ENCODE results near the gene RAI14. TPM values are rescaled to one million over a fixed set of nuclear protein-coding genes. Genes with fewer than 3 reads are reported as not detected.

Gene RAI14
- total and polyA plus RNA-seq, 4 donors, result 16.7 to 91.5 (median 49.3) TPM

DNA sequence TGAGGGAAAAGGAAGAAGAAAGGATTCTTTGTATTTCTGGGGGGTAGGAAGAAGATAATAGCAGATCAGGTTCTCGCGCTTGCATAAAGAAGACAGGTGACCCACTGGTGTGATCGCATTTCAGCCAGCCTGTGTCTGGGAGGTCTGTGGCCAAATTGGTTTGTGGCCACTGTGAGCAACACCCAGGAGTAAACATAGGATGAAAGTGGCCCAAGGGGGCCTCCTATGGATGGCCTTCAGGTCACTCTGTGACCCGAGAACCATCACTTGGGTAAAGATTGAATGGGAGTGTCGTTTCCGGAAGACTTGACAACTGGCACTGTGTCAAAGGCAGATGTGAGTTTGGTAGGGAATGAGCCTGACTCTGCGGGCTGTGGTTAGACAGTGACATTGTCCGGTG, 34.2 kb downstream of the RAI14 start:
- Histone ChIP-seq H3K27ac (ENCODE audit: low read depth in 1 of 2, low read length in 1 of 2) (no peak overlapping the region), H3K9me3 (ENCODE audit: control insufficient read depth in 4 of 4, insufficient read depth in 3 of 4, low read length in 3 of 4) (no peaks in the 10 kb centered on the region), H3K27me3 (ENCODE audit: control insufficient read depth in 3 of 3, insufficient read depth in 3 of 3, low read length in 2 of 3) (no peaks in the 10 kb centered on the region), H3K4me1 (ENCODE audit: control insufficient read depth in 5 of 5, insufficient read depth in 5 of 5, low read length in 5 of 5) (peaks cover 5 to 12% (median 8%) of the 10 kb centered on the region in 5 donors), H3K36me3 (ENCODE audit: control insufficient read depth in 4 of 4, insufficient read depth in 4 of 4, low read length in 4 of 4) (peaks cover 0 to 5% (median 1%) of the 10 kb centered on the region in 4 donors), H3K9ac (ENCODE audit: insufficient read depth in 1 of 2, low read length in 2 of 2) (no peak overlapping the region), H3K4me3 (no peak overlapping the region)
- DNase-seq, result no peak
- ATAC-seq (ENCODE audit: insufficient read depth, low FRiP score), result no peak
- WGBS, 2 donors, result 77 to 85% methylated on average over 8 of the region's 8 CpGs
- no peak for TF ChIP-seq CTCF (IDR thresholded peaks at IDR 0.05; ENCODE audit: control extremely low read depth, extremely low read depth)

- Histone ChIP-seq H3K36me3 (ENCODE audit: control insufficient read depth in 4 of 4, insufficient read depth in 4 of 4, low read length in 4 of 4) (peaks cover 0 to 5% (median 1%) of the 10 kb centered on the region in 4 donors), H3K9ac (ENCODE audit: insufficient read depth in 1 of 2, low read length in 2 of 2) (no peak overlapping the region), H3K4me3 (no peak overlapping the region), H3K27me3 (ENCODE audit: control insufficient read depth in 3 of 3, insufficient read depth in 3 of 3, low read length in 2 of 3) (no peaks in the 10 kb centered on the region), H3K27ac (ENCODE audit: low read depth in 1 of 2, low read length in 1 of 2) (no peak overlapping the region), H3K4me1 (ENCODE audit: control insufficient read depth in 5 of 5, insufficient read depth in 5 of 5, low read length in 5 of 5) (peaks cover 1 to 12% (median 4%) of the 10 kb centered on the region in 5 donors), H3K9me3 (ENCODE audit: control insufficient read depth in 4 of 4, insufficient read depth in 3 of 4, low read length in 3 of 4) (no peaks in the 10 kb centered on the region)
- DNase-seq, result no peak
- WGBS, 2 donors, result 86 to 89% methylated on average over 2 of the region's 2 CpGs
- no peak for TF ChIP-seq CTCF (IDR thresholded peaks at IDR 0.05; ENCODE audit: control extremely low read depth, extremely low read depth)
- ATAC-seq (ENCODE audit: insufficient read depth, low FRiP score), result no peak
Observed at GRCh38 chr5:34690898-34691297, 34.8 kb downstream of the RAI14 start.

GRCh38 chr5:34691326-34691725, 35.2 kb downstream of the RAI14 start:
- no peaks in the 10 kb centered on the region for H3K27me3 ChIP-seq (ENCODE audit: control insufficient read depth in 3 of 3, insufficient read depth in 3 of 3, low read length in 2 of 3)
- H3K9ac ChIP-seq (ENCODE audit: insufficient read depth in 1 of 2, low read length in 2 of 2), result no peak overlapping the region
- no peak overlapping the region for H3K4me3 ChIP-seq
- DNase-seq (no peak), ATAC-seq (ENCODE audit: insufficient read depth, low FRiP score) (no peak)
- 60 to 74% methylated on average over 6 of the region's 6 CpGs for WGBS, 2 donors
- TF ChIP-seq CTCF (IDR thresholded peaks at IDR 0.05; ENCODE audit: control extremely low read depth, extremely low read depth), result no peak
- no peaks in the 10 kb centered on the region for H3K9me3 ChIP-seq (ENCODE audit: control insufficient read depth in 4 of 4, insufficient read depth in 3 of 4, low read length in 3 of 4)
- H3K27ac ChIP-seq (ENCODE audit: low read depth in 1 of 2, low read length in 1 of 2), result no peak overlapping the region
- H3K36me3 ChIP-seq (ENCODE audit: control insufficient read depth in 4 of 4, insufficient read depth in 4 of 4, low read length in 4 of 4), result peaks cover 0 to 5% (median 1%) of the 10 kb centered on the region in 4 donors
- H3K4me1 ChIP-seq (ENCODE audit: control insufficient read depth in 5 of 5, insufficient read depth in 5 of 5, low read length in 5 of 5), result peaks cover 0 to 12% (median 0%) of the 10 kb centered on the region in 5 donors

- 92 to 94% methylated on average over 6 of the region's 6 CpGs for WGBS, 2 donors
Observed at GRCh38 chr5:34692786-34693185, 36.7 kb downstream of the RAI14 start.

More at GRCh38 chr5:34692786-34693185, 36.7 kb downstream of the RAI14 start:
- Histone ChIP-seq H3K4me1 (ENCODE audit: control insufficient read depth in 5 of 5, insufficient read depth in 5 of 5, low read length in 5 of 5) (peaks cover 0 to 12% (median 0%) of the 10 kb centered on the region in 5 donors), H3K27me3 (ENCODE audit: control insufficient read depth in 3 of 3, insufficient read depth in 3 of 3, low read length in 2 of 3) (no peaks in the 10 kb centered on the region), H3K36me3 (ENCODE audit: control insufficient read depth in 4 of 4, insufficient read depth in 4 of 4, low read length in 4 of 4) (peaks cover 0 to 5% (median 1%) of the 10 kb centered on the region in 4 donors), H3K4me3 (no peak overlapping the region), H3K9me3 (ENCODE audit: control insufficient read depth in 4 of 4, insufficient read depth in 3 of 4, low read length in 3 of 4) (no peaks in the 10 kb centered on the region), H3K27ac (ENCODE audit: low read depth in 1 of 2, low read length in 1 of 2) (no peak overlapping the region), H3K9ac (ENCODE audit: insufficient read depth in 1 of 2, low read length in 2 of 2) (no peak overlapping the region)
- ATAC-seq (ENCODE audit: insufficient read depth, low FRiP score) (no peak), DNase-seq (no peak)
- no peak for TF ChIP-seq CTCF (IDR thresholded peaks at IDR 0.05; ENCODE audit: control extremely low read depth, extremely low read depth)

All from lung (tissue), 12 donors.